Body of pancreas (tissue), 4 donors: ENCODE measurements around the gene AKAP11.

ENCODE experiments used
- POLR2A ChIP-seq, 3 donors: fragments of 450-650 bp; IDR thresholded peaks; one replicate each; pipeline ENCODE4 v1.6.1; 2016; ENCODE audit warnings: antibody characterized with exemption in 3 of 3, mild to moderate bottlenecking in 2 of 3
- TF ChIP-seq, protein P1 (sequence below), 7 experiments: fragments of 450-650 bp in 4 of 7; fragments of 200-600 bp in 3 of 7; sonication (generic) in 3 of 7; IDR thresholded peaks; one replicate each; pipeline ENCODE4 v1.5.1; 2016 to 2019; ENCODE audit warnings: antibody characterized with exemption in 7 of 7

DNA sequence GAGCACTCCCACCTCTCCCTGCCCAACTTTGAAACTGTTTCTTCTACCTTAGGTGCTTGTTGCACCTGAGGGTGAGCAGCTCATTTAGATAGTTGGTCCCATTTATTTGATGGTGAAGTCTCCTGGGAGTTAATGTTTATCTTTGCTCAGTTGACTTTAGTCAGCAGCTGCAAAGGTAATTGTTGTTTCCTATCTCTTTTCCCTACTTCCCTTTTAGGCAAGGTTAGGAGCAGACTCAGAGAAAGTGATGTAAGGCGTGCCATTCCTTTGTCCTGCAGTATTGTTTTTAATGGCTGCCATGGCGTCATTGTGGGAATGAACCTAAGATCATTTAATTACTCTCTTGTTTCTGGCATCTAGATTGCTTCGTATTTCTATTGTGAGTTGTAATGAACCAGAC lies 11.6 kb downstream of the AKAP11 start:
- TF ChIP-seq, protein P1, sequence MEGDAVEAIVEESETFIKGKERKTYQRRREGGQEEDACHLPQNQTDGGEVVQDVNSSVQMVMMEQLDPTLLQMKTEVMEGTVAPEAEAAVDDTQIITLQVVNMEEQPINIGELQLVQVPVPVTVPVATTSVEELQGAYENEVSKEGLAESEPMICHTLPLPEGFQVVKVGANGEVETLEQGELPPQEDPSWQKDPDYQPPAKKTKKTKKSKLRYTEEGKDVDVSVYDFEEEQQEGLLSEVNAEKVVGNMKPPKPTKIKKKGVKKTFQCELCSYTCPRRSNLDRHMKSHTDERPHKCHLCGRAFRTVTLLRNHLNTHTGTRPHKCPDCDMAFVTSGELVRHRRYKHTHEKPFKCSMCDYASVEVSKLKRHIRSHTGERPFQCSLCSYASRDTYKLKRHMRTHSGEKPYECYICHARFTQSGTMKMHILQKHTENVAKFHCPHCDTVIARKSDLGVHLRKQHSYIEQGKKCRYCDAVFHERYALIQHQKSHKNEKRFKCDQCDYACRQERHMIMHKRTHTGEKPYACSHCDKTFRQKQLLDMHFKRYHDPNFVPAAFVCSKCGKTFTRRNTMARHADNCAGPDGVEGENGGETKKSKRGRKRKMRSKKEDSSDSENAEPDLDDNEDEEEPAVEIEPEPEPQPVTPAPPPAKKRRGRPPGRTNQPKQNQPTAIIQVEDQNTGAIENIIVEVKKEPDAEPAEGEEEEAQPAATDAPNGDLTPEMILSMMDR (IDR thresholded peaks at IDR 0.05) = no peak
- no peak for TF ChIP-seq POLR2A (IDR thresholded peaks at IDR 0.05)
